ENCODE results near the gene FOSL2. TPM values are rescaled to one million over a fixed set of nuclear protein-coding genes. Genes with fewer than 3 reads are reported as not detected.

FOSL2 gene
- total RNA-seq, 2 experiments from 2014 or later = 0.35 to 1.0 TPM

- Histone ChIP-seq H3K4me2 (ENCODE audit: low read length) (no peak overlapping the region), H4K20me1 (ENCODE audit: insufficient read depth, low read length) (no peaks in the 10 kb centered on the region), H3K4me1 (ENCODE audit: insufficient read depth, low read length, poor library complexity, severe bottlenecking) (no peaks in the 10 kb centered on the region), H3K36me3 (ENCODE audit: insufficient read depth, low read length) (no peaks in the 10 kb centered on the region), H3K9me2 (ENCODE audit: insufficient read depth, low read length) (no peaks in the 10 kb centered on the region), H3K27ac (ENCODE audit: low read depth, low read length, poor library complexity, severe bottlenecking) (no peak overlapping the region), H3K4me3 (ENCODE audit: low read depth, low read length, poor library complexity, severe bottlenecking) (no peak overlapping the region), H3K9me3 (ENCODE audit: low read length) (no peaks in the 10 kb centered on the region), H2AFZ (ENCODE audit: low read length) (no peak overlapping the region), H3K79me2 (ENCODE audit: insufficient read depth, low read depth, low read length) (no peaks in the 10 kb centered on the region)
- ChIA-PET POLR2A (interaction anchor here (1.1 kb wide), 1 partner anchor 118 kb away, joined by 3 read pairs; no protein-coding TSS in a partner anchor), CTCF (ENCODE audit: unreplicated experiment) (no interaction called here)
- no peak for DNase-seq (ENCODE audit: low spot score)
- intact Hi-C loops (cut with micrococcal nuclease; ENCODE audit: unreplicated experiment) = no loop called here
- BruUV-seq (replicated peaks) = no TSS peak
- TF ChIP-seq CTCF (conservative IDR thresholded peaks at IDR 0.05; ENCODE audit: low read length) (no peak), EZH2phosphoT487 (IDR thresholded peaks at IDR 0.05; ENCODE audit: borderline replicate concordance, low read depth, low read length) (no peak)
These were observed 42.6 kb downstream of the FOSL2 start for GRCh38 chr2:28435241-28435640.

GRCh38 chr2:28435814-28436351, 43.2 kb downstream of the FOSL2 start:
- no peaks in the 10 kb centered on the region for H3K9me3 ChIP-seq (ENCODE audit: low read length)
- no peak overlapping the region for H3K4me2 ChIP-seq (ENCODE audit: low read length)
- no peaks in the 10 kb centered on the region for H3K4me1 ChIP-seq (ENCODE audit: insufficient read depth, low read length, poor library complexity, severe bottlenecking)
- no peak for DNase-seq (ENCODE audit: low spot score)
- H2AFZ ChIP-seq (ENCODE audit: low read length) = no peak overlapping the region
- POLR2A ChIA-PET = interaction anchor here (1.1 kb wide), 1 partner anchor 117 kb away, joined by 3 read pairs; no protein-coding TSS in a partner anchor
- H4K20me1 ChIP-seq (ENCODE audit: insufficient read depth, low read length) = no peaks in the 10 kb centered on the region
- H3K27ac ChIP-seq (ENCODE audit: low read depth, low read length, poor library complexity, severe bottlenecking) = no peak overlapping the region
- intact Hi-C loops (cut with micrococcal nuclease; ENCODE audit: unreplicated experiment) = no loop called here
- H3K4me3 ChIP-seq (ENCODE audit: low read depth, low read length, poor library complexity, severe bottlenecking) = no peak overlapping the region
- no peaks in the 10 kb centered on the region for H3K79me2 ChIP-seq (ENCODE audit: insufficient read depth, low read depth, low read length)
- no peaks in the 10 kb centered on the region for H3K36me3 ChIP-seq (ENCODE audit: insufficient read depth, low read length)
- CTCF ChIA-PET (ENCODE audit: unreplicated experiment) = no interaction called here
- TF ChIP-seq EZH2phosphoT487 (IDR thresholded peaks at IDR 0.05; ENCODE audit: borderline replicate concordance, low read depth, low read length) = no peak
- no peaks in the 10 kb centered on the region for H3K9me2 ChIP-seq (ENCODE audit: insufficient read depth, low read length)
- no TSS peak for BruUV-seq (replicated peaks)

- Histone ChIP-seq H3K9me3 (ENCODE audit: low read length) (no peaks in the 10 kb centered on the region), H3K4me1 (ENCODE audit: insufficient read depth, low read length, poor library complexity, severe bottlenecking) (no peaks in the 10 kb centered on the region), H3K79me2 (ENCODE audit: insufficient read depth, low read depth, low read length) (no peaks in the 10 kb centered on the region), H3K36me3 (ENCODE audit: insufficient read depth, low read length) (no peaks in the 10 kb centered on the region), H4K20me1 (ENCODE audit: insufficient read depth, low read length) (no peaks in the 10 kb centered on the region), H2AFZ (ENCODE audit: low read length) (no peak overlapping the region), H3K4me2 (ENCODE audit: low read length) (no peak overlapping the region), H3K9me2 (ENCODE audit: insufficient read depth, low read length) (no peaks in the 10 kb centered on the region), H3K4me3 (ENCODE audit: low read depth, low read length, poor library complexity, severe bottlenecking) (no peak overlapping the region), H3K27ac (ENCODE audit: low read depth, low read length, poor library complexity, severe bottlenecking) (no peak overlapping the region)
- ChIA-PET POLR2A (interaction anchor here (0.6 kb wide), 1 partner anchor 40 kb away, joined by 3 read pairs; no protein-coding TSS in a partner anchor), CTCF (ENCODE audit: unreplicated experiment) (no interaction called here)
- TF ChIP-seq CTCF (conservative IDR thresholded peaks at IDR 0.05; ENCODE audit: low read length) (no peak), EZH2phosphoT487 (IDR thresholded peaks at IDR 0.05; ENCODE audit: borderline replicate concordance, low read depth, low read length) (no peak)
- BruUV-seq (replicated peaks) = no TSS peak
- intact Hi-C loops (cut with micrococcal nuclease; ENCODE audit: unreplicated experiment) = no loop called here
- DNase-seq (ENCODE audit: low spot score) = no peak
These were observed 43.9 kb downstream of the FOSL2 start for GRCh38 chr2:28436525-28437051.
